Hindlimb muscle (tissue), 1 donor: ENCODE measurements around the gene ZFAND4. TPM values are rescaled to one million over a fixed set of nuclear protein-coding genes. Genes with fewer than 3 reads are reported as not detected.
"Not testable (repeated sequence)": the region's sequence is repeated elsewhere in the genome, so short reads cannot be mapped to it uniquely, and the experiment has no call there.

Experiments used
- DNase-seq: peaks from one replicate; pipeline ENCODE4 v3.0.0-alpha.2; 2013
- polyA plus RNA-seq: library from polyadenylated mRNA; unstranded; fragments of 120-200 nt; gene quantifications from one replicate; pipeline ENCODE4 v1.2.1, GENCODE V29; 2013; ENCODE audit not compliant: insufficient read length

Gene ZFAND4
- polyA plus RNA-seq, 1 donor, result 10.0 TPM

- DNase-seq, result no peak
Measured at GRCh38 chr10:45589009-45589408, 83.6 kb downstream of the ZFAND4 start.

DNA sequence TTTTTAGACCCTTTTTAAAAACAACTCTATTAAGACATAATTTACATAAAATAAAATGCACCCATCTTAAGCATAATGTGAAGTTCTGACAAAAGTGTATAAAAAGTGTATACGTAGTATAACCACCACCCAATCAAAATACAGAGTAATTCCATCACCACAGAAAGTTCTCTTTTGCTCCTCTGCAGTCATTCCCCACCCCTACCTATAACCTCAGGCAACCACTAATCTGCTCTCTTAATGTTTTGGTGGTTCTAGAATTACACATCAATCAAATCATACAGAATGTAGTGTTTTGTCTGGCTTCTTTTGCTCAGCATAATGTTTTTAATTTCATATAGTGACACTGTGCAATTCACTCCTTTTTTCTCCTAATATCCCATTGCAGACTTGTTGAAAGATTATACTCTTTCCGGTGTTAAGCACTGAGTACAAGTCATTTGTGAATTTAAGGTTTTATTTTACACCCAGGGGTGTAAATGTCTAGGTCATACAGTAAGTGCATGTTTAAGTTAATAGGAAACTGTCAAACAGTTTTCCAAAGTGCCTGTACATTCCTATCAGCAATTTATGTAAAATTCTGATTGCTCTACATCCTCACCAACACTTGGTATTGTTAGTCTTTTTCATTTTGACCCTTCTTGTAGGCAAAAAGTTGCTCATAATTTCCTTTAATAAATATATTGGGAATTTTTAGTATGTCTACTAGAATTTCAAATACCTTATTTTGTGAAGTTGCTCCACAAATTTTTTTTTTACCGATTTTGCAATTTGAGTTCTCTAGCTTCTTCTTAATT lies 86.3 kb downstream of the ZFAND4 start:
- no peak for DNase-seq

GRCh38 chr10:45585131-45585530 lies 87.4 kb downstream of the ZFAND4 start:
- no peak for DNase-seq

- no peak for DNase-seq
Measured at GRCh38 chr10:45582386-45582781, 90.2 kb downstream of the ZFAND4 start.

DNA sequence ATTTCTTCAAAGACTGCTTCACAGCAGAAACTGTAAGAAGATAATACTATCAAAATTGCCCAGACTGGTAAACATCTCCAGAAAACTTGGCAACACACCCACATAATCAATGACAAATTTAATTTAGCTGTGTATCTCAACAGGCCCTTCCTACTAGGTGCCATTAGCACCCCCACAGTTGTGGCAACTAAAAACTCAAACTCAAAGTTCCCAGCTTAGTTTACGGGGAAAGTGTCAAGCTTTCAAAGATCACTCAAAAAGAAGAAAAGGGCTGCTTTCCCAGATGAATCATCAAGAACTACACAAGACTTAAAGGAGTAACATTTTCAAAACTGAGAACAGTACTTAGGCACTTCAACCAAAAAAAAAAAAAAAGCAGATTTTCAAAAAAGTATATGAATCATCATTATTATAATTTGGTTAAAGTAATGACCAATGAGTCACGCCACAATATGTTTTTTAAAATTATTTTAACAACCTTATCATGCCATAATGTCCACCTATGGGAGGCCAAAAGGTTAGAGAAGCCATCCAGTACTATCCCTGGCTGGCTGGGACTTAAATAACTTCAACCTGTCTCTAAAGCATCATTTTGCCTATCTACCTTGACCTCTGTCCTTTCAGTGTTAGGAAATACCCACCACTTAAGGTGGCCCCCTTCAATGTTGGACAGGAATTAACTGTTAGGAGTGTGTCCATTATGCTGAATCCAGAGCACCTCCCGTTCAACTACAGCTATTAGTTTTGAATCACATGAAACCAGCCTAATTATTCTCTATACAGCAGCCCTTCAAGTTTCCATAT lies 90.8 kb downstream of the ZFAND4 start:
- DNase-seq, result no peak

DNA sequence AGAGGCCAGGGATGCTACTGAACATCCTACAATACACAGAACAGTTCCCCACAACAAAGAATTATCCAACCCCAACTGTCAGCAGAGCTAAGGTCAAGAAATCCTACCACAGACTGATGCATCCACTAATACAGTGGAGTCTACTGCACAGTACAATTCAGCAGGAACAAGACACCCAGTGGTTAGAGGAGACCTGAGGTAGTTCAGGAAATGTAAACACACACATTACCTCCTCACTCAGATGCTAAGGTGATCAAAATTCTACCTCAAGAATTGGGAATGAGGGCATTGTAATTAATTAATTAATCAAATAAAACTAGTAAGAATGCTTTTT lies 91.4 kb downstream of the ZFAND4 start:
- DNase-seq, result no peak

GRCh38 chr10:45580371-45581215 lies 92.0 kb downstream of the ZFAND4 start:
- DNase-seq, result no peak

DNA sequence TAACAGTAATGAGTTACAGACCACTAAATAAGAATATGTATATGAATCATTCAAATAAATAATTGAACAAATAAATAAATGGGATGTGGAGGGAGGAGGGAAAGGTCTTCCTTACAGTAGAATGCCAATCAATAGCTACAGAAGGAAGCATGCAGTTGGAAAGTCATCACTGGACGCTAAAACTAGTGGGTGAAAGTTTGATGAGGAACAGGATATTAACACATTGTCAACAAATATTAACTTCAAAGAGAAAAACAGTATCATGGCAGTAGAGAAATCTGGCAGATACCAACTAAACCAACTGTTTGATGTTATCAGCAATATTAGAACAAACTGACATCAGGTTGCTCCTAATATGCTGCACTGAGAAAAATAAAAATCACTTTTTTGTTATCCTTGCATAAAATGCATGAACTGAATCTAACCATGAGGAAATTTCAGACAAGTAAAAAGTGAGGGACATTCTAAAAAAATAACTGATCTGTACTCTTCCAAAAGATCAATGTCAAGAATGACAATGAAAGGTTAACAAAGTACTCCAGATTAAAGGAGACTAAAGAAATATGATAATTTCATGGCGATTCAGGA lies 94.1 kb downstream of the ZFAND4 start:
- no peak for DNase-seq

GRCh38 chr10:45575966-45576597 lies 96.5 kb downstream of the ZFAND4 start:
- DNase-seq, result no peak

GRCh38 chr10:45575032-45575761 lies 97.4 kb downstream of the ZFAND4 start:
- not testable (repeated sequence) for DNase-seq

DNA sequence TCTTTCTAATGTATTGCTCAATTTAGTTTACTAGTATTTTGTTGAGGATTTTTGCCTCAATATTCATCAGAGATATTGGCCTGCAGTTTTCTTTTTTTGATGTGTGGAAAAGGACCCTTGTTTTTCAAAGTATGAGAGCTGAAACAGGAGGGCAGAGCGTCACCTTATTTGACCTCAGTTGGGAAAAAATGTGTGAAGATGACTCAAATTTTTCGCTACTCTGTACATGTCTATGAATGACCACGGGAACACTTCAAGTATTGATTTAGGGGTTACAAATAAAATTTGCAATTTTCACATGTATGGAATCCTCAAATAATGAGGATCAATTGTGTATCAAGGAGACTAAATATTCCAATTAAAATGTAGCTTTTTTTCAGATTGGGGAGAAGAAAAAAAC lies 103.1 kb downstream of the ZFAND4 start:
- DNase-seq, result no peak

DNA sequence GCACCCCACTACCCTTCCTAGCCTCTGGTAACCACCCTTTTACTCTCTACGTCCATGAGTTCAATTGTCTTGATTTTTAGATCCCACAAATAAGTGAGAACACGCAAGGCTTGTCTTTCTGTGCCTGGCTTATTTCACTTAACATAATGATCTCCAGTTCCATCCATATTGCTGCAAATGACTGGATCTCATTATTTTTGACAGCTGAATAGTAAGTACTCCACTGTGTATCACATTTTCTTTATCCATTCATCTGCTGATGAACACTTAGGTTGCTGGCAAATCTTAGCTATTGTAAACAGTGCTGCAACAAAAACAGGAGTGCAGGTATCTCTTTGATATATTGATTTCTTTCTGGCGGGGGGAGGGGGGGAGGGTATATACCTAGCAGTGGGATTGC lies 106.2 kb downstream of the ZFAND4 start:
- DNase-seq, result no peak

Other genes with a start within 250 kb of the ZFAND4 start
- 29.7 TPM for gene WASHC2C, start 54.5 kb upstream of the ZFAND4 start, polyA plus RNA-seq
- 21.7 TPM for gene AGAP4, start 174.7 kb upstream of the ZFAND4 start, polyA plus RNA-seq